H1 (cell line): ENCODE data around the gene DENND1A. TPM values are rescaled to one million over a fixed set of nuclear protein-coding genes. Genes with fewer than 3 reads are reported as not detected.

Experiments
- EZH2 ChIP-seq: fragments of 200-600 bp; sonication (generic); IDR thresholded peaks from 2 replicates; pipeline ENCODE4 v1.7.1; 2012; ENCODE audit warnings: low read depth, mild to moderate bottlenecking, moderate library complexity, low read length, inconsistent platforms; ENCODE audit not compliant: severe bottlenecking
- JUN ChIP-seq: IDR thresholded peaks from 2 replicates; pipeline ENCODE4 v1.6.1; 2011; ENCODE audit warnings: low read depth, mild to moderate bottlenecking, improper control_type of control experiment, low read length
- NRF1 ChIP-seq: IDR thresholded peaks from 2 replicates; pipeline ENCODE4 v1.6.1; 2011; ENCODE audit warnings: mild to moderate bottlenecking, low read depth, low read length, improper control_type of control experiment
- RAD21 ChIP-seq, 2 experiments: IDR thresholded peaks in 1 of 2; conservative IDR thresholded peaks in 1 of 2; 2 replicates each; pipeline ENCODE4 v1.6.1; 2011; ENCODE audit warnings: low read depth in 2 of 2, low read length in 2 of 2, improper control_type of control experiment in 1 of 2, inconsistent platforms in 1 of 2, mild to moderate bottlenecking in 1 of 2, moderate library complexity in 1 of 2
- RBBP5 ChIP-seq: IDR thresholded peaks from 2 replicates; pipeline ENCODE4 v1.7.1; 2012; ENCODE audit warnings: low read depth, mild to moderate bottlenecking, inconsistent platforms, low read length, moderate library complexity, borderline replicate concordance
- SUZ12 ChIP-seq: fragments of 200-600 bp; sonication (generic); IDR thresholded peaks from 2 replicates; pipeline ENCODE4 v1.6.1; 2012; ENCODE audit warnings: mild to moderate bottlenecking, inconsistent platforms, low read length, moderate library complexity, mixed read lengths
- TEAD4 ChIP-seq: IDR thresholded peaks from 2 replicates; pipeline ENCODE4 v1.6.1; 2012; ENCODE audit warnings: low read depth, low read length, inconsistent platforms, mixed read lengths
- polyA plus RNA-seq, 7 experiments: library from polyadenylated mRNA; depleted of rRNA in 3 of 7; stranded (reverse) in 5 of 7; unstranded in 2 of 7; fragments of >200 nt in 5 of 7; fragments of 200-250 nt in 2 of 7; gene quantifications; 1 replicate in 5 of 7; 2 replicates in 1 of 7; 4 replicates in 1 of 7; pipeline versions ENCODE4 v1.2.1 to v1.2.3, GENCODE V29; 2011 to 2013; ENCODE audit warnings: missing spikeins in 2 of 7, mixed read lengths in 2 of 7
- total RNA-seq: library from RNA; stranded (reverse); fragmentation: NEBNext Ultra II Directional; extraction: Animal tissue kit (Norgen Biotek cat#: 25700); gene quantifications from 2 replicates; pipeline ENCODE4 v1.2.1, GENCODE V29; 2021

Gene DENND1A
- total and polyA plus RNA-seq, 2 of the 8 experiments (the other 6 are each of a cell fraction or from before 2014, with no cell fraction given): 24.1 to 26.4 TPM

GRCh38 chr9:123867034-123867433 lies 62.9 kb downstream of the DENND1A start (continued):
- TF ChIP-seq RAD21 (IDR thresholded peaks at IDR 0.05 in 1 of 2, conservative IDR thresholded peaks at IDR 0.05 in 1 of 2; ENCODE audit: low read depth in 2 of 2, low read length in 2 of 2) (no peak), SUZ12 (no peak), JUN (no peak), EZH2 (no peak), NRF1 (no peak), RBBP5 (no peak), TEAD4 (no peak)
